AML-193 (cell line): Measurements from ENCODE around the gene CIAPIN1.

ENCODE experiments used
- DNase-seq, 2 experiments: peaks; one replicate each; lab custom pipeline; 2025; lab: John Stamatoyannopoulos, UW

The CIAPIN1 gene

DNA sequence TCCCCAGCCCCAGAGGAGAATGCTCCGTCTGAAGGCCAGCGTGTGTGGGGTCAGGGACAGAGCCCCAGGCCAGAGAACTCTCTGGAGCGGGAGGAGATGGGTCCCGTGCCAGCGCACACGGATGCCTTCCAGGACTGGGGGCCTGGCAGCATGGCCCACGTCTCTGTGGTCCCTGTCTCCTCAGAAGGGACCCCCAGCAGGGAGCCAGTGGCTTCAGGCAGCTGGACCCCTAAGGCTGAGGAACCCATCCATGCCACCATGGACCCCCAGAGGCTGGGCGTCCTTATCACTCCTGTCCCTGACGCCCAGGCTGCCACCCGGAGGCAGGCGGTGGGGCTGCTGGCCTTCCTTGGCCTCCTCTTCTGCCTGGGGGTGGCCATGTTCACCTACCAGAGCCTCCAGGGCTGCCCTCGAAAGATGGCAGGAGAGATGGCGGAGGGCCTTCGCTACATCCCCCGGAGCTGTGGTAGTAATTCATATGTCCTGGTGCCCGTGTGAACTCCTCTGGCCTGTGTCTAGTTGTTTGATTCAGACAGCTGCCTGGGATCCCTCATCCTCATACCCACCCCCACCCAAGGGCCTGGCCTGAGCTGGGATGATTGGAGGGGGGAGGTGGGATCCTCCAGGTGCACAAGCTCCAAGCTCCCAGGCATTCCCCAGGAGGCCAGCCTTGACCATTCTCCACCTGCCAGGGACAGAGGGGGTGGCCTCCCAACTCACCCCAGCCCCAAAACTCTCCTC, 64.5 kb downstream of the CIAPIN1 start:
- DNase-seq = no peak

DNA sequence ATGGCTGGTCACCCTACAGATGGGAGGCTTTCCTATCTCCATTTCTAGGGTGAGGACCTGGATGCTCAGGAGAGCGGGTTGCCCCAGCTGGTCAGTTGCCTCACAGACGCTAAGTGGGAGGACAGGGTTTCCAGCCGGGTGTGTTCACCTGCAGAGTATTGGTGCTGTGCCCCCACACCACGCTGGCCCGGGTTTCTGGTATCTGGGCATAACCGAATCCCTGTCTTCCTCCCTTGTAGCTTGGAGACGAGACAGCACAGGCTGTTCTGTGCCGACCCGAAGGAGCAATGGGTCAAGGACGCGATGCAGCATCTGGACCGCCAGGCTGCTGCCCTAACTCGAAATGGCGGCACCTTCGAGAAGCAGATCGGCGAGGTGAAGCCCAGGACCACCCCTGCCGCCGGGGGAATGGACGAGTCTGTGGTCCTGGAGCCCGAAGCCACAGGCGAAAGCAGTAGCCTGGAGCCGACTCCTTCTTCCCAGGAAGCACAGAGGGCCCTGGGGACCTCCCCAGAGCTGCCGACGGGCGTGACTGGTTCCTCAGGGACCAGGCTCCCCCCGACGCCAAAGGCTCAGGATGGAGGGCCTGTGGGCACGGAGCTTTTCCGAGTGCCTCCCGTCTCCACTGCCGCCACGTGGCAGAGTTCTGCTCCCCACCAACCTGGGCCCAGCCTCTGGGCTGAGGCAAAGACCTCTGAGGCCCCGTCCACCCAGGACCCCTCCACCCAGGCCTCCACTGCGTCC, 65.2 kb downstream of the CIAPIN1 start:
- DNase-seq = no peak

DNA sequence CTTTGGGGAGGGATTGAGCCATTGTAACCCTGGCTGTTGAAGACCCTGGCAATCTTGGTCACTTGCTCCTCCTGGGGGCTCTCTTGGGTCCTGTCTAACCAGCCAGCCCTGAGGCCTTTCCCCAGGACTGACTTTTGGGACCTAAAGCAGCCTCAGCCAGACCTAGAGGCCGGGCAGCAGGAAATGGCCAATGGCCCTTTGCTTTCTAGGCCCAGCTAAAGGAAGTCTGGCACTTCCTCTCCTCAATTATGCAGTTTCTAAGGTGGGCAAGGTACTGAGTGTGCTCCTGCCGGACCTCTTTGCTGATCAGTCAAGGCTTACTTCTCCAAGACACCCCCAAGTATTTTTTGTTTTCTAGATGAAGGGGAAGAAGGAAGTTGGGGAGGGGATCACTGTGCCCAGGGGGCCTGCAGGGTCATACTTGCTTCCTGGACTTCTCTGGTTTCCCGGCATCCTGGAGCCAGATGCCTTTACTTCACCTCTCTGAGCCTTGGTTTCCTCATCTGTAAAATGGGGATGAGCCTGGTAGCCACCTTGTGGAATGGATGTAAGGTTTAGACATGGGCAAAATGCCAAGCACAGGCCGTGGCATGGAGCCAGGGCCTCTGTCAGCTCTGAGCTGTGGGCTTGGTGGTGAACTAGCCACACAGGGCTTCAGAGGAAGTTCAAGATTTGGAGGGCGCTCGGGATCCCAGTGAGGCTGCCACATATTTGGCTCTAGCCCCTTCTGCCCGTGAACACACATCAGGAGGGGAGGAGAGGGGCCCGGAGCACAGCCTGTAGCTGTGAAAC, 66.3 kb downstream of the CIAPIN1 start:
- no peak for DNase-seq

DNA sequence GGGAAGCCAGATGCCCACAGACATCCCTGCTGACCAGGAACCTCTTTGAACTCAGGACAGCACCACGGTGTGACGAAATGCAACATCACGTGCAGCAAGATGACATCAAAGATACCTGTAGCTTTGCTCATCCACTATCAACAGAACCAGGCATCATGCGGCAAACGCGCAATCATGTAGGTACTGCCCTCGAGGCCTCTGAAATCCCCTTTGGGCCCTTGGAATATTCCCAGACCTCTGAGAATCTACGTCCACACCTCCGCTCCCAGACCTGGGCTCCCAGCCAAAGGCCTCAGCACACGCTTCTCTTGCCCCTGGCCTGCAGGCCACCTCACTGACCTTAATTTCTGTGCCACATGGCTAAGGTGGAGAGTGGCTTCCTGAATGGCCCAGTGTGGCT, 67.6 kb downstream of the CIAPIN1 start:
- no peak for DNase-seq
